ENCODE results near the gene ZNF385A. TPM values are rescaled to one million over a fixed set of nuclear protein-coding genes. Genes with fewer than 3 reads are reported as not detected.

ZNF385A gene
- total and polyA plus RNA-seq, 2 donors (not counting 3 experiments of a cell fraction or from before 2014, with no cell fraction given), result 1.6 to 7.9 TPM

- dilution Hi-C loops (cut with MboI; ENCODE audit: extremely low pct_ligation_motif_present, low sequenced_read_pairs), result no loop called here
- Histone ChIP-seq H2AFZ (ENCODE audit: low read depth, low read length) (no peak overlapping the region), H3K4me1 (ENCODE audit: control insufficient read depth, extremely low read depth, insufficient read depth, low read length) (peaks cover 69% of the 10 kb centered on the region), H3K27me3 (ENCODE audit: control insufficient read depth in 2 of 2, insufficient read depth in 2 of 2, low read length in 2 of 2) (no peaks in the 10 kb centered on the region), H3K36me3 (ENCODE audit: control insufficient read depth in 2 of 2, extremely low read depth in 1 of 2, insufficient read depth in 2 of 2, low read length in 2 of 2) (no peaks in the 10 kb centered on the region), H4K20me1 (replicated peaks; ENCODE audit: control insufficient read depth, extremely low read depth, insufficient read depth, low read length) (no peaks in the 10 kb centered on the region), H3K9ac (replicated peaks; ENCODE audit: extremely low read depth, insufficient read depth, low read length) (peak overlapping the region; percentile 7), H3K9me1 (replicated peaks; ENCODE audit: control insufficient read depth, extremely low read depth, insufficient read depth, low read length) (no peaks in the 10 kb centered on the region), H3K4me3 (replicated peaks in 1 of 3; ENCODE audit: insufficient read depth in 1 of 3, low read depth in 1 of 3, low read length in 3 of 3) (no peak overlapping the region), H3K9me3 (replicated peaks; ENCODE audit: control insufficient read depth, insufficient read depth, low read length) (no peaks in the 10 kb centered on the region), H3K4me2 (ENCODE audit: insufficient read depth, low read length) (peak overlapping the region; percentile 47), H3K79me2 (ENCODE audit: control insufficient read depth, insufficient read depth, low read length) (peaks cover 33% of the 10 kb centered on the region), H3K27ac (ENCODE audit: insufficient read depth, low read depth, low read length) (peak overlapping the region; percentile 79)
- ChIA-PET POLR2A (interaction anchor here (1.1 kb wide), 2 partner anchors 9 to 11 kb away, joined by 3 to 5 read pairs; no protein-coding TSS in a partner anchor), CTCF (interaction anchor here (1.0 to 11.8 kb wide), 5 partner anchors 10 to 23 kb away, joined by 3 to 136 read pairs (median 5); no protein-coding TSS in a partner anchor)
- peak; percentile 60 for DNase-seq (ENCODE audit: low read depth, low spot score)
- intact Hi-C loops (cut with micrococcal nuclease), result no loop called here
- BruUV-seq (replicated peaks), result no TSS peak
- FAIRE-seq, result peak; percentile 70
- TF ChIP-seq JUN (IDR thresholded peaks at IDR 0.05; ENCODE audit: borderline replicate concordance, insufficient read depth, insufficient read length, low read depth) (no peak), POLR2A (IDR thresholded peaks at IDR 0.05; ENCODE audit: low read depth, low read length) (no peak), CTCF (IDR thresholded peaks at IDR 0.05; ENCODE audit: extremely low read depth in 1 of 2, insufficient read depth in 1 of 2, low read depth in 1 of 2, low read length in 2 of 2) (no peak), GATA2 (IDR thresholded peaks at IDR 0.05; ENCODE audit: insufficient read depth, insufficient read length, low read depth, low read length) (no peak), EZH2 (IDR thresholded peaks at IDR 0.05; ENCODE audit: borderline replicate concordance, low read depth, low read length, severe bottlenecking) (no peak), POLR2AphosphoS5 (IDR thresholded peaks at IDR 0.05; ENCODE audit: insufficient read depth, low read depth, low read length) (peak; percentile 18)
Measured at GRCh38 chr12:54421879-54422250, 37.3 kb upstream of the ZNF385A start.

Measured in endothelial cell of umbilical vein (primary cell).